BE2C (cell line): Measurements from ENCODE around the gene MACROH2A2.

Source experiments
- DNase-seq: peaks from one replicate; pipeline ENCODE4 v3.0.0-alpha.2; 2020
- H3K27me3 ChIP-seq: fragments of 250-450 bp; sonication (Bioruptor Pico); 2 replicates; pipeline ENCODE4 v1.5.1; 2020; ENCODE audit warnings: mild to moderate bottlenecking
- H3K36me3 ChIP-seq: fragments of 250-450 bp; sonication (Bioruptor Pico); 2 replicates; pipeline ENCODE4 v1.5.1; 2020; ENCODE audit warnings: mild to moderate bottlenecking
- H3K4me1 ChIP-seq: fragments of 250-450 bp; sonication (Bioruptor Pico); 2 replicates; pipeline ENCODE4 v1.5.1; 2020
- H3K4me3 ChIP-seq: 2 replicates; pipeline ENCODE4 v1.5.1; 2011; ENCODE audit warnings: low read depth, low read length
- H3K9me3 ChIP-seq: fragments of 250-450 bp; sonication (Bioruptor Pico); 2 replicates; pipeline ENCODE4 v1.5.1; 2020
- CTCF ChIP-seq: IDR thresholded peaks from 2 replicates; pipeline ENCODE4 v1.5.1; 2012; ENCODE audit warnings: mild to moderate bottlenecking, low read depth, low read length

MACROH2A2 gene

GRCh38 chr10:70124918-70125317 lies 72.3 kb downstream of the MACROH2A2 start:
- DNase-seq, result no peak
- H3K36me3 ChIP-seq, result no peaks in the 10 kb centered on the region
- no peaks in the 10 kb centered on the region; the same call in 1 of the 2 replicates for H3K4me1 ChIP-seq
- no peaks in the 10 kb centered on the region for H3K27me3 ChIP-seq
- no peak overlapping the region for H3K4me3 ChIP-seq
- H3K9me3 ChIP-seq, result no peaks in the 10 kb centered on the region
- no peak for TF ChIP-seq CTCF

- DNase-seq, result no peak
- H3K36me3 ChIP-seq, result no peaks in the 10 kb centered on the region
- H3K27me3 ChIP-seq, result no peaks in the 10 kb centered on the region
- no peaks in the 10 kb centered on the region for H3K9me3 ChIP-seq
- H3K4me3 ChIP-seq, result no peak overlapping the region
- TF ChIP-seq CTCF, result no peak
- H3K4me1 ChIP-seq, result no peaks in the 10 kb centered on the region
Observed at GRCh38 chr10:70125918-70126552, 73.4 kb downstream of the MACROH2A2 start.

- Histone ChIP-seq H3K4me3 (no peak overlapping the region), H3K36me3 (no peaks in the 10 kb centered on the region), H3K27me3 (no peaks in the 10 kb centered on the region), H3K9me3 (no peaks in the 10 kb centered on the region), H3K4me1 (no peaks in the 10 kb centered on the region)
- TF ChIP-seq CTCF, result no peak
- no peak for DNase-seq
Observed at GRCh38 chr10:70126700-70127395, 74.2 kb downstream of the MACROH2A2 start.

- TF ChIP-seq CTCF, result no peak
- DNase-seq, result no peak
- Histone ChIP-seq H3K36me3 (no peaks in the 10 kb centered on the region), H3K27me3 (no peaks in the 10 kb centered on the region), H3K4me1 (no peaks in the 10 kb centered on the region), H3K9me3 (no peaks in the 10 kb centered on the region; the same call in 1 of the 2 replicates), H3K4me3 (no peak overlapping the region)
Observed at GRCh38 chr10:70130878-70131559, 78.4 kb downstream of the MACROH2A2 start.

GRCh38 chr10:70131560-70131937 lies 78.9 kb downstream of the MACROH2A2 start:
- Histone ChIP-seq H3K4me1 (no peaks in the 10 kb centered on the region), H3K36me3 (no peaks in the 10 kb centered on the region), H3K9me3 (no peaks in the 10 kb centered on the region; the same call in 1 of the 2 replicates), H3K4me3 (no peak overlapping the region; the same call in 1 of the 2 replicates), H3K27me3 (no peaks in the 10 kb centered on the region)
- DNase-seq, result no peak
- TF ChIP-seq CTCF, result no peak
